ENCODE data around the gene TLE5. TPM values are rescaled to one million over a fixed set of nuclear protein-coding genes. Genes with fewer than 3 reads are reported as not detected.
A peak's percentile ranks its signal among the peaks of the same experiment; 100 is the strongest.

The TLE5 gene
- total RNA-seq, 4 donors from 2014 or later = 502 to 905 (median 558) TPM

DNA sequence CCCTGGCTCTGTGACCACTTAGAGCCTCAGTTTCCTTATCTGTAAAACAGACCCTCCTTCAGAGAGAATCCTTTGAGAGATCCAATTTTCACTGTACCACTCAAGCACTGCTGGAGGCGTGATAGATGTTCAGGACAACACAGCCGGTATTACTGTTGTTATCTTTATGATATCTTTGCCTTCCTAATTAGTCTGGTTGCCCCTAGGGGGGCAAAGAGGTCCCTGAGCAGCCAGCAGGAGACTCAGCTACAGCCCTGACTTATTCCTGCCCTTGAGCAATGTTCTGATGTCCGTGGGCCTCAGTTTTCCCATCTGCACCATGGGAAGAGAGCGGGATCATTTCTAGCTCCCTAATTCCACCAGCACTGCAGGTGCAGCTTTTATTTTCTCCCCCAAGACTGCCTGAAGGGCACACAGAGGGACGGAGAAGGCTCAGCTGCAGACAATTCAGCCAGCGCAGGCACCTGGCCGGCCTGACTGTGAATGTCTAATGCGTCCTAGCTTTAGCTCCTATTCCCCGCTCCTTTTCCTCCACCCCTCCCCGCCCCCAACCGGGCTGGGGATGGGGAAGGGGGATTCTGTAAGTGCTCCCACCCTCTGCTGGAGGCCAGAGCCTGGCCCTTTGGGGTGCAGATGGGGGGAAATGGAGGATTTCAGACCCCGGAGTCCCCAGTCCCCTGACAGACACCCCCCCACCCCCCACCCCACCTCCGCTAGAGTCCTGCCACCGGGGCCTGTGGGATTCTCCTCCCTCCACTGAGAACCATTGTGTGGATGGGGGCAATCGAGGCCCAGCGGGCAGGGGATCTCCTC lies 16.2 kb downstream of the TLE5 start:
- Histone ChIP-seq H3K4me3 (peak overlapping the region in 1 of 2 donors; percentile 56), H3K4me1 (peaks cover 0 to 40% (median 8%) of the 10 kb centered on the region in 3 donors), H3K36me3 (no peaks in the 10 kb centered on the region), H3K27me3 (no peaks in the 10 kb centered on the region), H3K9me3 (no peaks in the 10 kb centered on the region), H3K27ac (peak overlapping the region in 3 of 4 donors; percentile 80 to 87 (median 84))
- no peak for ATAC-seq
- TF ChIP-seq POLR2A (IDR thresholded peaks at IDR 0.05) = no peak
- no peak for TF ChIP-seq POLR2AphosphoS5 (IDR thresholded peaks at IDR 0.05)
- TF ChIP-seq EP300 (IDR thresholded peaks at IDR 0.05) = no peak
- TF ChIP-seq, protein P1, sequence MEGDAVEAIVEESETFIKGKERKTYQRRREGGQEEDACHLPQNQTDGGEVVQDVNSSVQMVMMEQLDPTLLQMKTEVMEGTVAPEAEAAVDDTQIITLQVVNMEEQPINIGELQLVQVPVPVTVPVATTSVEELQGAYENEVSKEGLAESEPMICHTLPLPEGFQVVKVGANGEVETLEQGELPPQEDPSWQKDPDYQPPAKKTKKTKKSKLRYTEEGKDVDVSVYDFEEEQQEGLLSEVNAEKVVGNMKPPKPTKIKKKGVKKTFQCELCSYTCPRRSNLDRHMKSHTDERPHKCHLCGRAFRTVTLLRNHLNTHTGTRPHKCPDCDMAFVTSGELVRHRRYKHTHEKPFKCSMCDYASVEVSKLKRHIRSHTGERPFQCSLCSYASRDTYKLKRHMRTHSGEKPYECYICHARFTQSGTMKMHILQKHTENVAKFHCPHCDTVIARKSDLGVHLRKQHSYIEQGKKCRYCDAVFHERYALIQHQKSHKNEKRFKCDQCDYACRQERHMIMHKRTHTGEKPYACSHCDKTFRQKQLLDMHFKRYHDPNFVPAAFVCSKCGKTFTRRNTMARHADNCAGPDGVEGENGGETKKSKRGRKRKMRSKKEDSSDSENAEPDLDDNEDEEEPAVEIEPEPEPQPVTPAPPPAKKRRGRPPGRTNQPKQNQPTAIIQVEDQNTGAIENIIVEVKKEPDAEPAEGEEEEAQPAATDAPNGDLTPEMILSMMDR (IDR thresholded peaks at IDR 0.05) = no peak
- 43% methylated on average over 7 of the region's 16 CpGs; no CpG with 5 or more reads in 1 of the 2 donors for WGBS, 2 donors (ENCODE audit: low coverage in 1 of 2)

DNA sequence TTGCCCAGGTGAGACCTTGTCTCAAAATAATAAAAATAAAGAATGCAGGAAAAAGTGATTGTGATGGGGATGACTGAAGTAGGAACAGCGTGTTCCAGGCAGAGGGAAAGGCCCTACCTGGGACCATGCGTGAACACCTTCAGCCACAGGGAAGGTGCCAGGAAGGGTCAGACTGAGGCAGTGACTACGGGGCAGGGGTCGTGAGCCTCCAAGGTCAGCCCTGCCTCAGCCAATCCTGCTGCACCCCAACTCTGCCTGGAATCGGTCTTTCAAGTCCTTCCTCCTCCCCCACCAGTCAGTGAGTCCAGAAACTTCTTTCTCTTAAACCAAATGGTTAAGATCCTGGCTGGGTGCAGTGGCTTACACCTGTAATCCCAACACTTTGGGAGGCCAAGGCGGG lies 17.1 kb downstream of the TLE5 start:
- Histone ChIP-seq H3K27me3 (no peaks in the 10 kb centered on the region), H3K36me3 (no peaks in the 10 kb centered on the region), H3K9me3 (no peaks in the 10 kb centered on the region), H3K4me1 (peaks cover 0 to 40% (median 8%) of the 10 kb centered on the region in 3 donors), H3K27ac (no peak overlapping the region), H3K4me3 (no peak overlapping the region)
- WGBS, 2 donors (ENCODE audit: low coverage in 1 of 2) = 89 to 93% methylated on average over 4 to 5 of the region's 6 CpGs
- no peak for TF ChIP-seq POLR2A (IDR thresholded peaks at IDR 0.05)
- TF ChIP-seq, protein P1 (IDR thresholded peaks at IDR 0.05) = no peak
- TF ChIP-seq POLR2AphosphoS5 (IDR thresholded peaks at IDR 0.05) = no peak
- TF ChIP-seq EP300 (IDR thresholded peaks at IDR 0.05) = no peak
- ATAC-seq = no peak

DNA sequence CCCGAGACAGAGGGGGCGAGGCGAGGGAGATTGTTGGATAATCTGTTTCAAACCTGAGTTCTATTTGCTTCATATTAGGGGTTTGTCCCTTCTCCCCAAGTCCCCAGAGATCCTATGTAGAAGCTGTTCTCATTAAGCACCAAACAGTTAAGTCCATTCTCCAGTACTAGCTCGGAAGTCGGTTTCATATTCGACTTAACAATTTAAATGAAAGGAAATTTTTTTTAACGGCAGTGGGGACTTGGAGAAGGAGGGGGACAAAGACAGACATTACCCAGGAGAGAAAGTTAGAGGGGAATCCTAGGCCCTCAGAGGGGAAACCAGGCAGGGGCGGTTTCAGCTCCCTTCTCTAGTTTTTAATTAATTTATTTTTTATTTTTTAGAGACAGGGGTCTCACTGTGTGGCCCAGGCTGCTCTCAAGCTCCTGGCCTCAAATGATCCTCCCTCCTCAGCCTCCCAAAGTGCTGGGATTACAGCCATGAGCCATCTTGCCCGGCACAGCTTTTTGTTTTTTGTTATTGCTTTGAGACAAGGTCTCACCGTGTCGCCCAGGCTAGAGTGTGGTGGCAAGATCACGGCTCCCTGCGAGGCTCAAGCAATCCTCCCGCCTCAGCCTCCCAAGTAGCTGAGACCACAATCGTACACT lies 19.6 kb downstream of the TLE5 start:
- Histone ChIP-seq H3K27me3 (no peaks in the 10 kb centered on the region), H3K27ac (peak overlapping the region in 1 of 4 donors; percentile 31), H3K4me1 (peaks cover 0 to 33% (median 3%) of the 10 kb centered on the region in 3 donors), H3K4me3 (peak overlapping the region in 1 of 2 donors; percentile 24), H3K36me3 (no peaks in the 10 kb centered on the region), H3K9me3 (no peaks in the 10 kb centered on the region)
- TF ChIP-seq POLR2A (IDR thresholded peaks at IDR 0.05) (no peak), POLR2AphosphoS5 (IDR thresholded peaks at IDR 0.05) (no peak), EP300 (IDR thresholded peaks at IDR 0.05) (no peak)
- TF ChIP-seq, protein P1 (IDR thresholded peaks at IDR 0.05) = no peak
- no peak for ATAC-seq
- 32 to 39% methylated on average over 5 to 15 of the region's 15 CpGs for WGBS, 2 donors (ENCODE audit: low coverage in 1 of 2)

DNA sequence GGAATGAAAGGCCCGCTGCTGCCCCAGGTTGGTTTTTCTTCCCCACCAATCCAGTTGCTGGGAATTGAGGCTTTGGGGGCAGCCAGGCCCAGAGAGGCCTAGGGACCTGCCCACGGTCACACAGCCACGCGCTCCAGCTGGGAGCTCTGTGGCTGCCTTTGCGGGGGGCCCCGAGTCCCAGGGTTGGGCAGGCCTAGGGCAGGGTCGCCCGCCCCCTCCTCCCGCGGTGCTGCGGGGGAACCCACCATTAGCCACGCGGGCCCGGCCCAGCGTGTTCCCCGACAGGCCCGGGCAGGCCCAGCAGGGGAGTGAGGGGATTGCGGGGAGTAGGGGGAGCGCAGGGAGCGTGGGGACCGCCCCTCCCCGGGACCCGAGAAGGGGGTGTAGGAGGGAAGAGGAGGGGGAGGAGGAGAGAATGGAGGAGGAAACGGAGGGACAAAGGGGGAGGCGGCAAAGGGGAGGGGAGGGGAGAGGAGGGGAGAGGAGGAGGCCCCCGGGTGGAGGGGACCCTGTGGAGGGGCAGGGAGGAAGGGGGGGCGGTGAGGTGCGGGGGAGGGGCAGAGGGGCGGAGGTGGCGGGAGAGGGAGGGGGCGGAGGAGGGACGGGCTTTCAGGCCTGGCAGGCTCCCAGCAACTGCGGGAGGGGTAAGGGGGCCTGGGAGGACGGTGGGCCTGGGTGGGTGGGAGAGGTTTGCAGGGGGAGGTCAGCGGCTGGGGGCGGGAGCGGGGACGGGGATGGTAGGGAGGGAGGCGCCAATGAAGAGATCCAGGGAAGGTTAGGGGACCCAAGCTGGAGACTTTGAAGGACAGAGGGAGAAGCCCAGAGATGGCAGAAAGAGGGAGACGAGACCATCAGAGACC lies 20.3 kb downstream of the TLE5 start:
- no peak for TF ChIP-seq POLR2AphosphoS5 (IDR thresholded peaks at IDR 0.05)
- no peak for TF ChIP-seq EP300 (IDR thresholded peaks at IDR 0.05)
- TF ChIP-seq POLR2A (IDR thresholded peaks at IDR 0.05) = no peak
- TF ChIP-seq, protein P1 (IDR thresholded peaks at IDR 0.05) = no peak
- Histone ChIP-seq H3K9me3 (no peaks in the 10 kb centered on the region), H3K4me3 (peak overlapping the region in 1 of 2 donors; percentile 24), H3K27ac (peak overlapping the region in 1 of 4 donors; percentile 31), H3K36me3 (no peaks in the 10 kb centered on the region), H3K4me1 (peaks cover 0 to 26% (median 3%) of the 10 kb centered on the region in 3 donors), H3K27me3 (no peaks in the 10 kb centered on the region)
- ATAC-seq = no peak
- 2 to 33% methylated on average over 2 to 9 of the region's 40 CpGs for WGBS, 2 donors (ENCODE audit: low coverage in 1 of 2)

Data from gastroesophageal sphincter (tissue), 4 donors.